Epithelial cell of proximal tubule (primary cell): ENCODE data around the gene TAF4B. TPM values are rescaled to one million over a fixed set of nuclear protein-coding genes. Genes with fewer than 3 reads are reported as not detected.

Experiments used
- DNase-seq: peaks from one replicate; pipeline ENCODE4 v3.0.0-alpha.2; 2011; ENCODE audit warnings: low read depth
- H3K4me3 ChIP-seq: 2 replicates; pipeline ENCODE4 v1.5.1; 2011; ENCODE audit warnings: low read depth, mild to moderate bottlenecking, low read length
- total RNA-seq: library from RNA; depleted of rRNA; stranded (reverse); fragments of >200 nt; gene quantifications from 2 replicates; pipeline ENCODE4 v1.2.3, GENCODE V29; 2015
- TF ChIP-seq, protein P1 (sequence below): conservative IDR thresholded peaks from 2 replicates; pipeline ENCODE4 v1.5.1; 2012; ENCODE audit warnings: low read depth, mild to moderate bottlenecking, low read length

The TAF4B gene
- total RNA-seq, 1 donor from 2014 or later, result 5.7 TPM

DNA sequence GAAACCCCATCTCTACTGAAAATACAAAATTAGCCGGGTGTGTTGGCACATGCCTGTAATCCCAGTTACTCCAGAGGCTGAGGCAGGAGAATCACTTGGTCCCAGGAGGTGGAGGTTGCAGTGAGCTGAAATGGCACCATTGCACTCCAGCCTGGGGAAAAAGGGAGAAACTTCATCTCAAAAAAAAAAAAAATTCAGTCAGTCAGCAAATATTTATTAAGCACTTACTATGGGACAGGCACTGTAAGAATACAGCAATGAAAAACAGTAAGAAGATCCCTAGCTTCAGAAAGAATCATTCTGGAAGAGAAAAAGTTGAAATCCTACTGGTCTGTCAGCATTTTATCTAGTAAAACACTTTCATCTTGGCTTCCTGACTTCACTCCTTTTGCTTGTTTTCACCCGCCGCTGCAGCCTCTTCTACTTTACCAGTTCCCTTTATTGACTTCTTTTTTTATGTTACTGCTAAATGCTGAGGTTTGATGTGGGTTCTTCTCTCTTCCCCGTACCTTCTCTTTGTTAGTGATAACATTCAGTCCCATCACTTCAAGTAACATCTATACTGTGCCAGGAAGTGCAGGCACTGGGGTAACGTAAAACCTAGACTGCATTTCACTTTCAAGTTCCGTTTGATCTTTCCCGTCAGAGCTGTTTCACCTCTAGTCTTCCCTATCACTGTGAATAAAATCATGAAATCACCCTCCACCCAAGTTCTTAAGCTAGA is 10.8 kb upstream of the TAF4B start:
- no peak for DNase-seq
- H3K4me3 ChIP-seq, result no peak overlapping the region
- TF ChIP-seq, protein P1, sequence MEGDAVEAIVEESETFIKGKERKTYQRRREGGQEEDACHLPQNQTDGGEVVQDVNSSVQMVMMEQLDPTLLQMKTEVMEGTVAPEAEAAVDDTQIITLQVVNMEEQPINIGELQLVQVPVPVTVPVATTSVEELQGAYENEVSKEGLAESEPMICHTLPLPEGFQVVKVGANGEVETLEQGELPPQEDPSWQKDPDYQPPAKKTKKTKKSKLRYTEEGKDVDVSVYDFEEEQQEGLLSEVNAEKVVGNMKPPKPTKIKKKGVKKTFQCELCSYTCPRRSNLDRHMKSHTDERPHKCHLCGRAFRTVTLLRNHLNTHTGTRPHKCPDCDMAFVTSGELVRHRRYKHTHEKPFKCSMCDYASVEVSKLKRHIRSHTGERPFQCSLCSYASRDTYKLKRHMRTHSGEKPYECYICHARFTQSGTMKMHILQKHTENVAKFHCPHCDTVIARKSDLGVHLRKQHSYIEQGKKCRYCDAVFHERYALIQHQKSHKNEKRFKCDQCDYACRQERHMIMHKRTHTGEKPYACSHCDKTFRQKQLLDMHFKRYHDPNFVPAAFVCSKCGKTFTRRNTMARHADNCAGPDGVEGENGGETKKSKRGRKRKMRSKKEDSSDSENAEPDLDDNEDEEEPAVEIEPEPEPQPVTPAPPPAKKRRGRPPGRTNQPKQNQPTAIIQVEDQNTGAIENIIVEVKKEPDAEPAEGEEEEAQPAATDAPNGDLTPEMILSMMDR, result no peak

DNA sequence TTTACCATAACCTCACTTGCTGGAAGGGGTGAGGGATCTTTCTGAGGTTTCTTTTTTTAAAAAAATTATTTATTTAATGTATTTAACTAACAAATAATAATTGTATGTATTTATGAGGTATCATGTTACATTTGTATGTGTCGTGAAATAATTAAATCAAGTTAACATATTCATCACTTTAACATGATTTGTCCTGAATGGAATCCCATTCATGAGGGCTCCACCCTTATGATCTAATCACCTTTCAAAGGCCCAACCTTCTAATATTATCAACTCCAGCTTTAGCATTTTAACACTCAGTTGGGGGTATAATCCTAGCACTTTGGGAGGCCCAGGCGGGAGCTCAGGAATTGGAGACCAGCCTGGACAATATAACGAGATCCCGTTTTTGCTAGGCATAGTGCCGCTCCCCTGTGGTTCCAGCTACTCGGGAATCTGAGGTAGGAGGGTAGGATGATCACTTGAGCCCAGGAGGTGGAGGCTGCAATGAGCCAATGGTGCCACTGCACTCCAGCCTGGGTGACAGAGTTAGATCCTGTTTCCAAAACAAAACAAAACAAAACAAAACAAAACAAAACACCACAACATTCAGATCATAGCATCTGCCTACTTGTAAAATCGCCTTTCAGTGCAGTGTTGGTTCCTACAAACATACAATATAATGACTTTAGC is 1.1 kb upstream of the TAF4B start:
- TF ChIP-seq, protein P1, result no peak
- DNase-seq, result no peak
- no peak overlapping the region for H3K4me3 ChIP-seq

DNA sequence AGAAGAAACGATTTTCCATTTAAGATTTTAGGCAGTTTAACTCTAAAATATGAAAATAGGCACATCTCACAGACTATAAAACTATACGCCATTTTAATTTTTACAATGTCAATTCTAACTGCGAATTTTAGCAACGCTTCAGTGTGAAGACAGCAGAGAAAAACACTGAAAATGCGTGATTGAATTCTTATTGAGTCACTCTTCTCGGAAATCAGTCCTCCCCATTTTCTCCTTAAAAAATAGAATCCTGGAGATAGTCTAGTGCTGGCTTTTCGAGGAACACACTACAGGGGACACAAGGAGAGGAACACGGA is 373 bp upstream of the TAF4B start:
- DNase-seq, result no peak
- H3K4me3 ChIP-seq, result peak overlapping the region; percentile 86
- TF ChIP-seq, protein P1, result no peak

DNA sequence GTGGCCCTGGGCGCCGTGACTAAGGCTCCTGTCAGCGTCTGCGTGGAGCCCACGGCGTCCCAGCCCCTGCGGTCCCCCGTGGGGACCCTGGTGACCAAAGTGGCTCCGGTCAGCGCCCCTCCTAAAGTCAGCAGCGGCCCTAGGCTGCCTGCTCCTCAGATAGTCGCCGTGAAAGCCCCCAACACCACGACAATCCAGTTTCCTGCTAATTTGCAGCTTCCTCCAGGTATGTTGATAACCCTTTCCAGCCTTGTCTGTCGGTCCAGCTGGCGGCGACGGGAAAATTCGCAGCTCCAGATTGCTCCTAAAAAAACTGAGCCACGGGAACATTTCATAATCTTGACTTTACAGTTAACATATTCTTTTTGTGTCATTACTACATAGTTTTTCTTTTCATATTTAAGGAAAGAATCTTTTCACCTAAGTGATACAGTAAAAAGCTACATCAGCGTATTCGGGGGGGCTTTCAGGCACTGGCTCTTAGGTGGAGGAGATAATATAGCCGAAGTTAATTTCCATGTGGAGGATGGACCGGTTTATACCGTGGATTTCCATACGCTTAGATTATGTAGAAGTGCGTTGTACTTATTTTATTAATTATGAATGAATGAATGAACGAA is 916 bp downstream of the TAF4B start:
- no peak for DNase-seq
- TF ChIP-seq, protein P1, result no peak
- peak overlapping the region; percentile 86 for H3K4me3 ChIP-seq

DNA sequence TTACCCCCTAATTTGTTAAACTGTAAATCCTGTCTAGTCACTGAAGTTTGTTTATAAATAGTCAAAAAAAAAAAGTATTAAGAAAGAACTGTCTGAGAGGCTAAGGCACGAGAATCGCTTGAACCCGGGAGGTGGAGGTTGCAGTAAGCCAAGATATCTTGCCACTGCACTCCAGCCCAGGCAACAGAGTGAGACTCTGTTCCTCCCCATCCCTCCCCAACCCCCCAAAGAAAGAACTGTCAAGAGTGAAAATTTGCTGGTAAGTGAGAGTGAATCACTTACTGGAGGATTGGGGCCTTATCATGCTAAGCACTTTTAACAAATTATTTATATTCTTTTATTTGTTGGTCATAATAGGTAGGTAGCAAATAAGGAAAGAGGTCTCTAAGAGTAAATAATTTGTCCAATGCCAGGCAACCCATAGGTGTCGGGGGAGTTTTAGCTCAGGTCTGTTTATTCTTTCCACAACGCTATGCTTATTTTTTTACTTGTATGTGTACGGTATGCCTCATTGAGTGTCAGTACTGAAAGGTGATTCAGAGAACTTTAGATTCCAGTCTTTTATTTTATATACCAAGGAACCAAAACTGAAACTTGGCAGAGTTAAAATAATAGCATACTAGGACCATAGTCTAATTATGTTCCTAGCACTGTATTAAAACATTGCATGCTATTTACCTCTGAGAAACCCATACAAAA is 2.5 kb downstream of the TAF4B start:
- TF ChIP-seq, protein P1, result no peak
- DNase-seq, result no peak
- no peak overlapping the region for H3K4me3 ChIP-seq

DNA sequence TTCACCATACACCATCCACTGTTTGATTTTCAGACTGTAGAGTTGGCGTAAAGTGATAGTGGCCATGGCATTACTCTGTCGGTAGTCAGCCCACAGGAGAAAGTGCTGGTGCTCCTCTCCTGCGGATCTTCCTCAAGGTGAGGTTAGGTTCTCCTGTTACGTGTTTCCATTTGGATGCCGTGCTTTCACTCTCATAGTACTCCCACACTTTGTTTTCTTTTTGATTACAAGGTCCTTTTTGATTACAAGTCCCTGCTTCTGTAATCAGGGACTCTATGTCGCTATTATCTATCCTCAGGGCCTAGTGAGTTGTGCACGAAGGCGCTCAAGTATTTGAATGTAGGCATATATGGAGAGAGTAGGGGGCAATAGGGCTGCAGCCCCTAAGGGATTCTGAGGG is 4.3 kb downstream of the TAF4B start:
- H3K4me3 ChIP-seq, result no peak overlapping the region
- DNase-seq, result no peak
- TF ChIP-seq, protein P1, result no peak
